ENCODE data around the gene PCP2. TPM values are rescaled to one million over a fixed set of nuclear protein-coding genes. Genes with fewer than 3 reads are reported as not detected.

The PCP2 gene
- total RNA-seq, 1 donor from 2014 or later = not detected

DNA sequence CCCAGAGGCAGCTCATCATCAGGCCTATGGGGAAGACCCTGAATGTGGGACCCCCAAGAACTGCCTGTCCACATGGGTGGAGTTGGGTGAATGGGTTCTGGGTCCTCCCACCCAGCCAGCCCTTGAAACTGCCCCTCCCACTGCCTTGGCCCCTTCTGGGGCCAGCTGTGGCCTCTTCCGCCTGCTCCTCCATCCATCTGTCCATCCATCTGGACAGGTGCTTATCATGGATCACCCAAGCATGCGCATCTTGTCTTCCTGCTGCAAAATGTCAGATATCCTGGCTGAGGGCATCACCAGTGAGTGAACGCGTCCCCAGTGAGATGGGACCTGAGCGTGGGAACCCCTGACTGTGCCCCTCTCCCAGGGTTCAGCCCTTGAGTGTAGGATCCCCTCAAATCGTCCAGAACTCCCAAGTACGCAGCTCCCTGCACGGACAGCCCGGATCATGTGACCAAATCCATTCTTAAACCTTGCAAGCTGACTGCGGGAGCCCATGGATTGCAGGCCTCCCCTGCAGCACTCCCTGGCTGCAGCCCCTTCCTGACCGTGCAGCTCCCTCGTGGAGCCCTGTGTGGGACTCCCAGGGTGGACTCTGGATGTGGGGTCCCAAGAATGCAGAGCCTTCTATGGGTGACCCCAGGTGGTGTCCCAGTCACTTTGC, 5.4 kb upstream of the PCP2 start:
- no peak for DNase-seq

DNA sequence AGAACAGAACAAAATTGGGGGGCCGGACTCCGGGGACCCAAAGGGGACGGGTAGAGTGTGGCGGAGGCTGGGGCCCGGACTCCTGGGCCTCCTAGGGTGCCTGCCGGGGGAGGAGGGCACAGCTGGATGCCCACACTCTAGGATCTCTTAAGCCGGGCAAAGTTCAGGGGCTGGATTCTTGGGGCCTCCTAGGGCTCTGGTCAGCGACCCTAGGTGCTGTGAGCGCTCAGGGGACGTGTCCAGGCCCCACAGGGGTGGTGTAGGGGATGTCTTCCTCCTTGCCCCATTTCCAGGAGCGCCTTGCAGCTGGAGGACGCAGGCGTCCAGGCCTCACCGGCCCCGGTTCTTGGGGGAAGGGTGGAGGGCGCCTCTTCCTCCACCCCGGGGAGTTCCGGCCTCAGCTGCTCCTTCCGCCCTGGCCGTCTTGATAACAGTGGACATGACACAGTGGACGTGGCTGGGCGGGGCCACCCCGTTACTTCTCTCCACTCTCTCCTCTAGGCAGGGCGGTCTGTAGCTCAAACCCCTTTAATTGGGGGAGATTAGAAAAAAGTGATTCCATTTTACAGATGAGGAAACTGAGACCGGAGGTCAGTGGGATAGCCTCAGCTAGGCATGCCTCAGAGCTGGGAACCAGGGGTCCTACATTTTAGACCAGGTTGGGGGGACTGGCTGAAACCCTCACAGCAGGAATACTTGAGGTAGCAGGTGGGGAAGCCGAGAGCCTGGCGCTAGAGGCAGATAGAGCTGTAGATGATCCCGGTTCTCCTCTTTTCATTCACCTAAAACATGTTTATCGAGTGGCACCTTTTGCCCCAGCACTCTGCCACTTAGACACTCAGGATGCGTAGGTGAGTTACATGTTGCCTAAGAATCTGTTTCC, 4.1 kb upstream of the PCP2 start:
- DNase-seq = no peak

GRCh38 chr19:7636691-7637373, 3.3 kb upstream of the PCP2 start, which contains the start of gene STXBP2:
STXBP2 (plus strand) TSS chr19:7637110; CDS start chr19:7637150, 40 bp downstream.
- DNase-seq = peak; percentile 32

DNA sequence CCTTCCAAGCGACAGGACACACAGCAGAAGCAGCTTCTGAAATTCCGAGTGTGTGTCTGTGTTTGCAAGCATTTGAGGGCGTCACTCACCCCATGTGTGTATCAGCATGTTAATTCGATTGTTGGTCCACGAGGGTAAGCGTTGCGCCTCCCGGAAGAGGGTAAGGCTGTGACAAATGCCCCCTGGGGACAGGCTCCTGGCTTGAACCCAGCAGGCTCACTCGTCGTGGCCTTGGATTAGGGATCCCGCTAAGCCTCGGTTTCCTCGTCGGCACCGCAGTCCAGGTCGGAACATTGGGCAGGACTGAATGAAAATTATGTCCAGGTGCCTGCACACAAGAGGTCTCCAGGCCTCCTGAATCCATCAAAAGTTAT, 2.8 kb upstream of the PCP2 start:
- no peak for DNase-seq

DNA sequence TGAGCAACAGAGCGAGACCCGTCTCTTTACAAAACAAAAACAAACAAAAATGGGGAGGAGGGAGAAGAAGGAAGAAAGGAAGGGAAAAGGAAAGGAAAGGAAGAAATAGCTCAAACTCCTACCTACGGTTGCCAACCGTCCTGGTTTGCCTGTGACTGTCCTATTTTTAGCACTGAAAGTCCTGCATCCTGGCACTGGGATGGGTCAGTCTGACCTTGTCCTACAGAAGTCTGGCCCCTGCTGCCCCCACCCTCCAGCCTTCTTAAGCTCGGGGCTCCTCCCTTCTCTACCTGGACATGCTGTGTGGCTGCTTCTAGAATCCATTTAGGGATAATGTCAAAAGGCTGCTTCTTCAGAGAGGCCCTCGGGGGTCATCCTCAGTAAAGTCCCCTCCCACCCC, 2.2 kb upstream of the PCP2 start:
- DNase-seq = no peak

GRCh38 chr19:7632340-7633203, 947 bp downstream of the PCP2 start:
- no peak for DNase-seq

DNA sequence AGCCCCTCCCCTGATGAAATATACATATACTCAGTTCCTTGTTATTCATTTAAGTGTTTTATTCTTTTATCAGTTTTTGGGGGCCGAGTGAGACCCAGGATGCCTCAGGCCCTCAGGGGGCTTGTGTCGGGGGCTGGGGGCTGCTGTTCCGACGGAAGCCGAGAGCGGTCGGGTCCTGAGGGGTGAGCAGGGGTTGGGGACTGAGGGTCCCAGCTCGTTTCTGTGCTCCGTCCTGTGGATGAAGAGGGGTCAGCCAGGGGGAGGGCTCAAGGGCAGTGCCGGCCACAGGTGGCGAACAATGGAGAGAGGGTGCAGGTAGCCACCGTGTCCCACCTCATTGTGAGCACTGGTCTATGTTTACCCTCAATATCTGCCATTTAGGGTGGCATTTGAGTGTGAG, 1.9 kb downstream of the PCP2 start:
- DNase-seq = no peak

DNA sequence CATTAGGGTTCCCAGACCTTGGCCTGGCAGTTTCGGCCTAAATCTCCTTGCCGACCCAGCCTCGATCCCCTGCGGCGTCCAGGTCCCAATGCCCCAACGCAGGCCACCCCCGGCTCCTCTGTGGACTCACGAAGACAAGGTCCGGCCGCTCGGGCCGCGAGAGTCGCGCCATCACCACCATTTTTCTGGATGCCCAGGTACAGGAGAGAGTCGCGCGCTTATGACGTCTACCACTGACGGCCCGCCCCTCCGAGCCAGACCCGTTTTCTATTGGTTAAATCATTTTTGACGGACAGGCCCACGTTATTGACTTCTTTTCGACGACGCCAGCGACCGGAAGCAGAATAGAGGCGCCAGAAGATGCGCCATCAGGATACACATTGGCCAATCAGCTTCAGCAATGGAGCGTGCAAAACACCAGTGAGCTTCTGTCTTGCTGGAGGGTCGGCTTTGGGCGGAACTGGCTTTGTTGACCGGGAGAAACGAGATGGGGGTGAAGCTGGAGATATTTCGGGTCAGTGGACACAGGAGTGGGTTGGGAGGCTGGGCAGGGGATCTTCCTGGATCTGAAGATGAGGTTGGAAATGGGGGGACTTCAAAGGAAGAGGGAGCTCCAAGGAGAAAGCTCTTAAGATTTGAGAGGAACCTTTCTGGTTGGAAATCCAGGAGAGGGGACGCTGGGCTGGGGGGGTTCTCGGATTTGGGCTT, 4.0 kb downstream of the PCP2 start, which contains the start of the genes PET100 and XAB2:
Gene PET100 (plus strand): TSS at position 447 of the 708 bp plus-strand sequence. CDS start 41 bp downstream, at position 488.
Gene XAB2 (minus strand): TSS at position 199 of the 708 bp plus-strand sequence. CDS start 18 bp downstream, at position 181.
- peak; percentile 100 for DNase-seq

DNA sequence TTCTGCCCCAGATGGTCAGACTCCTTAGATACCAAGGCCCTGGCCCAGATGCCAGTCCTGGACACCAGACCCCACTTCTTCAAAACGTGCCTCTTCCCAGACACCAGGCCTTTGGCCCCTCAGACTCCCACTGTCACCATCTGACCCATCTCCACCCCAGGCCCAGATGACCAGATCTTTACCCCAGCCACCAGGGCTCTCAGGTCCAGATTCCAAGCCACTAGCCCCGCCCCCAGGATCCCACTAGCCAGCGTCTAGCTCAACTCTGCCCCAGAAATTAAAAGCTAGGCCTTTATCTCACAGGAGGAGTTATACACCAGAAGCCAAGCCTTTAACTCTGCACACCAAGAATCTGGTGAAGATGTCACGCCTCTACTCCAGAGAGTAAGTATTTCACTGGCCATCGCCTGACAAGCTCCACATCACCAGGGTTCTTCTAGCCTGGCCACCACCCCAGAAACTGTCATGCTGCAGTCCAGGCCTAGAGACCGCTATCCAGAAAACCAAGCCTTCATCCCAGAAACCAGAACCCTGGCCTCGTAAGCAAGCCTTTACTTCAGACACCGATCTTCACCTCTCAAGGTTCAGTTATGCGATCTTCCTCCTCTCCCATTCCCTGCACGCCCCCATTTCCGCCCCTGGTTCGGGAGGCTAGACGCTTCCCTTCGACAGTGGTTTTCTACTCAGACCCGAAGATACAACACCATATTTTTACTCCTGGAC, 4.8 kb downstream of the PCP2 start:
- DNase-seq = no peak

DNA sequence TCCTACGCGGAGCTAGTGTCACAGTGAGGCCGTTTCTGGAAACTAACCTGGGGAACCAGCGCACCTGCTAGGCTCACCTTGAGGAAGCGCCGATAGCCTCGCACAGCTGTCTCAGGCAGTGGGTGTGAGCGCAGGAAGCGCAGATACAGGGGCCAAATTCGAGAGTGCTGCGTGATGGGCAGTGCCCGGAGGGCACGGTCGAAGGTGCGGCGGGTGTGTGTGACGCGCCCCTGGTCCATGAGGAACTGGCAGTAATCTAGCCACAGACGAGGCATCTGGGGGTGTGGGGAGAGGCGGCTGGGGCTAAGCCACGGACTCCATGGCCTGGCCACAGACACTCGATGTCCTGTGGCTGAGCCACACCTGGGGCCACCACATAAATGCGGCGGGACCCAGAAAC, 6.4 kb downstream of the PCP2 start:
- no peak for DNase-seq

GRCh38 chr19:7625763-7626372, 7.7 kb downstream of the PCP2 start:
- DNase-seq = no peak

GRCh38 chr19:7624810-7625209, 8.7 kb downstream of the PCP2 start:
- no peak for DNase-seq

DNA sequence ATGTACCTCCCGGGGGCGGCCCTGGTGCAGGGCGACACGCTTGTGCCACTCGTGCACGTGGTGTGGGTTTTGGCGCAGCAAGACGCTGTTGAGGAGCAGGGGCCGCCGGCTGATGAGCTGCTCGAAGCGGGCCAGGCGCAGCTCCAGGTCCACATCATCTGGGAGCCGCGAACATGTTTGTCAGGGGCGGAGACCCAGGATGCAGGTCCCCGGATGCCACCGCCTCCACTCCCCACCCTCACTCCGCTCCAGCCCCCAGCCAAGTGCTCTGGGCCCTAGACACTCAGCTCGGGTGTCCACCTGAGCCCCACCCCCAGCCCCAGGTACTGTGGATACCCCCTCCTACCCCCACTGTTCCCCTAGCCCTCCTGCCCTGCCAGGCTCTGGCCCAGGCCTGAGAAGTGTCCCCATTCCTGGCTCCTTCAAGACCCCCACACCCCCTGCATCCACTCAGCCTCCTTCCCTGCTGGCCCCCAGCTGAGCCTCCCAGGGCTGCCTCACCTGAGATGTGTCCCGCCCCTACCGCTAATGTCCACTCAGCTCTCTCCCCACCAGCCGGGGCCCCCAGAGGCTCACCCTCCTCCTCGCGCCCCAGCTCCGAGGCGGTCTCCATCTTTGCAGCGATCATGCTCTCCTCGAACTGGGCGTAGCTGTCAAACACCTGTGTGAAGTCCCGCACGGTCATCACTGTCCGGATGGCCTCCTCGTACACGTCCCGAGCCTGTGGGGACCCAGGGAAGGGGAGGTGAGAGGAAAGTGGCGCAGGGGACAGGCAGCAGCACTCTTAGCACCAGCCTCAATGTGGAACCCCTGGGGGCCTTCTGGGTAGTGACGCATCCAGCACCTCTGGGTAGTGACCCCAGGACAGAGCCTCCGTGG, 9.6 kb downstream of the PCP2 start:
- no peak for DNase-seq

- no peak for DNase-seq
Measured at GRCh38 chr19:7622933-7623685, 10.4 kb downstream of the PCP2 start.

DNA sequence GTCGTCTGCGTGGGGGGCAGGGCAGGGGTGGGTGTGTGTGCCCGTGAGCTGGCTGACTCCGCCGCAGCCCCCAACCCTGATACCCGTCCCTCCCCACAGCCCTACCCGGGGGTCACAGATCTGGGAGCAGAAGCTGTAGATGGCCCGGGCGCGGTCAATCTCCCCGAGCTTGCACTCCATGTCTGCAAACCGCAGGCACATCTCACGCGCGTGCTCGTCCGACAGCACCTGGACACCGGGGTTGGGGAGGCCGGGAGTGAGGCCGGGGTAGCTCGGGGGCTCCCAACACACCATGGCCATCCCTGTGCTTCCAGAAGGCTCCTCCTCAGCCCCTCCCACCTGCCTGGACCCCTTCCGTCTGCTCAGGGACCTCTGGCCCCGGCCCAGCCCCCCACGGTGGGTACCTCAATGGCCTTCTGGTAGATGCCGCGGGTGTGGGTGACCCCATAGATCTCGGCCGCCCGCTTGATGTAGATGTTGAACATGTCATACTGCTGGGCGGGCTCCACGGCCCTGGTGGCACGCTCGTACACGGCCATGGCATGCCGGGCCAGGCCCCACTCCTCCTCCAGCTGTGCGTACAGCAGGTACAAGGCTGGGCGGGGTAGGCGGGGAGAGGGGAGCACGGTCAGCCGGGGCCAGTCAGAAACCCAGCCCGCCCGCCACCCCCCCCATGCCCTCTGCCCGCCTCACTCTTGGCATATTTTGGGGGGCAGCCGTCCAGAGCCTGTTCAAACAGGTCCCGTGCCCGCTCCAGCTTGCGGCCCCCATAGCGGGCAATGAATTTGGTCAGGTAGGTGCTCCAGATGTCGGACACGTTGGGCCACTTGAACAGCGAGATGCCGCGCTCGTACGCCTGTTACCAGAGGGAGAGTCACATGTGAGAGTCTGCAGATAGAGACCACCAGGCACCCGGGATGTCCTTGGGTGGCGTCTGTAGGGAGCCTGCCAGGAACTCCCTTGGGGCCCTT, 12.8 kb downstream of the PCP2 start:
- DNase-seq = no peak

GRCh38 chr19:7619671-7620441, 13.7 kb downstream of the PCP2 start:
- no peak for DNase-seq

Measured in tongue (tissue), 2 donors.